Cardiac fibroblast (primary cell): Measurements from ENCODE around the gene RPS19.

ENCODE experiments used
- DNase-seq, 2 donors: peaks; one replicate each; pipeline versions ENCODE4 v3.0.0 to v3.0.0-alpha.2; 2010; ENCODE audit warnings: low read depth in 2 of 2
- H3K4me3 ChIP-seq, 2 donors: replicated peaks in 1 of 2; 1 replicate in 1 of 2; 2 replicates in 1 of 2; pipeline ENCODE4 v1.5.1; 2011; ENCODE audit warnings: low read depth in 2 of 2, low read length in 2 of 2, mild to moderate bottlenecking in 2 of 2, moderate library complexity in 1 of 2
- TF ChIP-seq, protein P1 (sequence below): IDR thresholded peaks from one replicate; pipeline ENCODE4 v1.5.1; 2011; ENCODE audit warnings: low read depth, mild to moderate bottlenecking, low read length, inconsistent platforms

RPS19 gene

DNA sequence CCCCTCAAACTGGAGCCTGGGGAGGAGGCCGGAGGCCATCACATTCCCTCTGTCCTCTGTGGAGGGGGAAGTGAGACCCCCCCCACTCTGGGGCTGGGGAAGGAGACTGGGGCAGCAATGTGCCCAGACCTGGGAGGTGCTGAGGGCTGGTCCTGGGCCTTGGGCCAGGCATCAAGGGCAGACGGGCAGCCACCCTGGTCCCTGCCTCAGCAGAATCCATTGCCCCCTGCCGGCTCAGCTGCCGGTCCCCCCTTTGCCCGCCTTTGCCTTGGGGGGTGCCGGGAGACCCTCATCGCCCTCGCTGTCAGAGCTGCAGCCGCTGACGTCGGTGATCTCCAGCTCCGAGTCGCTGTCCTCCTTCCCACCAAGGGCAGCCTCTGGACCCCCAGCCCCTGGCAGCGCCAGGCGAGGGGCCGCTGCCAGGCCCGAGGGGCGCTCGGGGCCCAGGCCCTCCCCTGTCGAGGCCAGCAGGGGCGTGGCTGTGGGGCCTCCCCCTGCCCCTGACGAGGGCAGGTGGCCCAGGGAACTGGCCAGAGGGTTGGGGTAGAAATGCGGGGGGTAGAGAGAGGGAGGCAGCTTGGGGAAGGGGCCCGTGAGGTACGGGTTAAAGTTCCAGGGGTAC lies 48.0 kb downstream of the RPS19 start:
- no peak overlapping the region for H3K4me3 ChIP-seq
- DNase-seq, result no peak
- TF ChIP-seq, protein P1, sequence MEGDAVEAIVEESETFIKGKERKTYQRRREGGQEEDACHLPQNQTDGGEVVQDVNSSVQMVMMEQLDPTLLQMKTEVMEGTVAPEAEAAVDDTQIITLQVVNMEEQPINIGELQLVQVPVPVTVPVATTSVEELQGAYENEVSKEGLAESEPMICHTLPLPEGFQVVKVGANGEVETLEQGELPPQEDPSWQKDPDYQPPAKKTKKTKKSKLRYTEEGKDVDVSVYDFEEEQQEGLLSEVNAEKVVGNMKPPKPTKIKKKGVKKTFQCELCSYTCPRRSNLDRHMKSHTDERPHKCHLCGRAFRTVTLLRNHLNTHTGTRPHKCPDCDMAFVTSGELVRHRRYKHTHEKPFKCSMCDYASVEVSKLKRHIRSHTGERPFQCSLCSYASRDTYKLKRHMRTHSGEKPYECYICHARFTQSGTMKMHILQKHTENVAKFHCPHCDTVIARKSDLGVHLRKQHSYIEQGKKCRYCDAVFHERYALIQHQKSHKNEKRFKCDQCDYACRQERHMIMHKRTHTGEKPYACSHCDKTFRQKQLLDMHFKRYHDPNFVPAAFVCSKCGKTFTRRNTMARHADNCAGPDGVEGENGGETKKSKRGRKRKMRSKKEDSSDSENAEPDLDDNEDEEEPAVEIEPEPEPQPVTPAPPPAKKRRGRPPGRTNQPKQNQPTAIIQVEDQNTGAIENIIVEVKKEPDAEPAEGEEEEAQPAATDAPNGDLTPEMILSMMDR, result no peak

DNA sequence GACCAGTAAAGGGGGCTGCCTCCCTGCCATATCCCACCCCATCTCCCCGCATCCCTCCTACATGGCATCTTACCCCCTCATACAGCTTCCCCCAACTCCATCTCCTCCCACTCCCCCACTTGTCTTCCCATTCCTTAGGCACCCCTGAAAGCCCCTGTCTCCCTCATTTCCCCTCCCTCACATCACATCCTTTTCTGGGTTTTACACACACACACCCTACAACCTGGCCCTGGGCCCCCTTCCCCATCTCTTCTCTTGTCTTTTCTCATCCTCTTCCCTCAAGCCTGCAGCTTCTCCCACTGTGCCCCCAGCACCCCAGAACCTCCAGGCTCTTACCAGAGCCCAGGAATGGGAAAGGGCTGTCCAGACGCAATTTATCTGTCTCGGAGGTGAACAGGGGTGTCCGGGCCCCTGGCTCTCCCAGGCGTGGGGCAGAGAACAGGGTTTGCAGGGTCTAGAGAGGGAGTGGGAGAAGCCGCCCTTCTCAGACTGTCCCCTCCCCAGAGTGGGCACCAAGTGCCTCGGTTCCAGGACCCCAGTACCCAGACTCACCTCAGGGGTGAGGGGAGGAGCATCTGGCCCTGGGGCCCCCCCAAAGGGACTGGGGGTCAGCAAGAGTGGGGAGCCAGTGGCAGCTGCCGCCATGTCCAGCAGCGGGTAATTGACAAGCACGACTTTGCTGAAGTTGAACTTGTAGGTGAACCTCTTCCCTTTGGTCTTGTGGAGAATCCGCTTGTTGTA lies 48.8 kb downstream of the RPS19 start:
- TF ChIP-seq, protein P1, result no peak
- H3K4me3 ChIP-seq, result no peak overlapping the region
- no peak for DNase-seq

DNA sequence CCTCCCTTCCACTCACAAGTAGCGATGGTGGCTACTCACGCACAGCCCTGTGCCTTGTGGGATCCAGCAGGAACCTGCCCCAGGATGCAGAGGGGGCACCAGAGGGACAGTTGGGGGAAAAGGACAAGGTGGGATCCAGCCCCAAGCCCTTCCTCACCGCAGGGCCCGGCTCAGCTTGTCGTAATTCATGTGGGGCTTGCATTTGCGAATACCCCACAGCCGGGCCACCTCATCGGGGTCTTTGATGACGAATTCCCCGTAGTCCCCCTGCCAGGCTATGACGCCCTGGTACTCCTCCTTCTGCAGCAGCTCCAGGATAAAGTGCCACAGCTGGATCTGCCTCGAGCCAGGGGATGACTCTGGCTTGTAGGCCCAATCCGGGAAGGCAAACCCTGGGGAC lies 49.7 kb downstream of the RPS19 start:
- no peak for DNase-seq
- H3K4me3 ChIP-seq, result no peak overlapping the region
- TF ChIP-seq, protein P1, result no peak

GRCh38 chr19:41910240-41910991 lies 50.4 kb downstream of the RPS19 start:
- no peak for DNase-seq
- H3K4me3 ChIP-seq, result no peak overlapping the region
- TF ChIP-seq, protein P1, result no peak

DNA sequence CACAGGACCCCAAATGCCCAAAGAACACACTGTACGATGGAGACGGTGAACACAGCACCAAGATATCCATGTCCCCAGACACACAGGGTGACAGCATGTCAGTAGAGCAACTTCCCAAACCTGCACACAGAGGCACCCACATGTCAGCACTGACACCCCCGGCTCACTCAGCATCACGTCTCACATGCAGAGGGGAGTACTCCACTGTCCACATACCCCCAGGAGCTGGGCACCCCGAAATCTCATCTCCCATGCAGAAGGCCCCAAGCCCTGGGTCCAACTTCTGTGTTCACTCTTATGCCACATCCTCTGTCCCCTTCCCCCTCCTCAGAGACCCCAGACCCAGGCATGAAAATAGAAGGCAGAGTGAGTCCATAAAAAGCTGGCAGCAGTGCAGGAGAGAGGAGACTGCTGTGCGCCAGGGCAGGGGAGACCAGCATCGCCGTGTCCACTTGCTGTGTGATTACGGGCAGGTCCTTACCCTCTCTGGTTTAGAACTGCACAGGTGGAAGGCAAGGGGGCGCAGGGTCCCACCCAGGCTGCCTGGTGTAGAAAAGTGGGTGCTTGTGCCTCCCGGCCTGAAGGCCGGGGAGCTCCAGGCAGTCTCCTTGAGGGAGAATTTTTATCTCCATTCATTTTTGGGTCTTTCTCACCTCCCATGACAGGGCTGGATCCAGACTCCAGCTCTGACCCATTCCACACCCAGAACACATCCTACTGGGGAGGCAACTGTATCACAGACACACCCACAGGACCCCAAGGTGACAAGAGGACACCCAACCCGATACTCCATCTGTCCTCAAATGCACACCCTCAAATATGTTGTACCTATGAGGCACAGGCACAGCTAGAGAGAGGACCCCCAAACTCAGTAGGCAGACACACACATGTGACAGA lies 51.2 kb downstream of the RPS19 start:
- no peak for DNase-seq
- no peak overlapping the region for H3K4me3 ChIP-seq
- TF ChIP-seq, protein P1, result no peak

- TF ChIP-seq, protein P1, result no peak
- DNase-seq, result no peak
- H3K4me3 ChIP-seq, result no peak overlapping the region
These were observed 52.1 kb downstream of the RPS19 start for GRCh38 chr19:41911889-41912731.
